Dermis microvascular lymphatic vessel endothelial cell (primary cell): ENCODE measurements around the gene GUCY2F. TPM values are rescaled to one million over a fixed set of nuclear protein-coding genes. Genes with fewer than 3 reads are reported as not detected.

Experiments used
- DNase-seq, 2 donors: peaks; one replicate each; pipeline versions ENCODE4 v3.0.0 to v3.0.0-alpha.2; 2010; ENCODE audit warnings: low read depth in 2 of 2
- total RNA-seq: library from RNA; depleted of rRNA; stranded (reverse); fragments of >200 nt; gene quantifications from 2 replicates; pipeline ENCODE4 v1.2.1, GENCODE V29; 2014

The GUCY2F gene
- total RNA-seq, 1 donor from 2014 or later, result not detected

DNA sequence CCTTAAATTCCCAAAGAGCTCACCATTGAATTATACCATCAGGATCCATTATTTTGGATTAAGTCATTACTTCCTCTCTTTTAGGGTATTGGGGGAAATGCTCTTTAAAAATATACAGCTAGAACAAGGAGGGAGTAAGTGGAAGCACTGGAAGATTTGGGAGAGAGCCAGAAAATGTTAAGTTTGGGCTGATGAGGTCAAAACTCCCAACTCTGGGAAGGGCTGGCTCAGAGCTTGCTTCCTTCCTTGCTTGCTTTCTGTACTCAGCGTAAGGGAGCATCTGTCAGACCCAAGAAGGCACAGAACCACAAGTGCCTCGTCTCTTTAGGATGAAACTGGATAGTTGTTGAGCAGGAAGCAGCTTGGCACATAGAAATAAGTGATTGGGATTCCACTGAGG, 138.2 kb downstream of the GUCY2F start:
- peak in 1 of 2 donors; percentile 18 for DNase-seq

GRCh38 chrX:109336141-109336540, 145.7 kb downstream of the GUCY2F start:
- no peak for DNase-seq

- no peak for DNase-seq
These were observed 154.6 kb downstream of the GUCY2F start for GRCh38 chrX:109327251-109327650.

Other genes starting within 250 kb of the GUCY2F start
- gene NXT2, start 54.8 kb upstream of the GUCY2F start, total RNA-seq, result 7.6 and 8.2 TPM in 2 replicates
- 0.13 TPM in 1 of 2 replicates, not detected in the other for gene KCNE5, start 143.1 kb upstream of the GUCY2F start, total RNA-seq